Skeletal muscle tissue (tissue), 5 donors: ENCODE data around the gene TLR3. TPM values are rescaled to one million over a fixed set of nuclear protein-coding genes. Genes with fewer than 3 reads are reported as not detected.

Experiments
- H3K27ac ChIP-seq: one replicate; pipeline ENCODE4 v1.7.0; 2013; ENCODE audit warnings: mild to moderate bottlenecking, low read depth, low read length, inconsistent platforms
- H3K27me3 ChIP-seq, 3 donors: one replicate each; pipeline ENCODE4 v1.7.0; 2013; ENCODE audit warnings: low read length in 3 of 3; ENCODE audit not compliant: control insufficient read depth in 3 of 3, insufficient read depth in 3 of 3
- H3K36me3 ChIP-seq, 3 donors: one replicate each; pipeline ENCODE4 v1.7.0; 2013; ENCODE audit warnings: low read length in 3 of 3; ENCODE audit not compliant: control insufficient read depth in 3 of 3, insufficient read depth in 3 of 3
- H3K4me1 ChIP-seq, 3 donors: one replicate each; pipeline ENCODE4 v1.7.0; 2013; ENCODE audit warnings: low read length in 3 of 3, mild to moderate bottlenecking in 3 of 3; ENCODE audit not compliant: control insufficient read depth in 3 of 3, insufficient read depth in 3 of 3
- H3K4me3 ChIP-seq, 3 donors: one replicate each; pipeline ENCODE4 v1.7.0; 2013; ENCODE audit warnings: low read length in 3 of 3
- H3K9ac ChIP-seq, 3 donors: one replicate each; pipeline ENCODE4 v1.7.0; 2013; ENCODE audit warnings: low read length in 3 of 3, mild to moderate bottlenecking in 3 of 3, moderate library complexity in 2 of 3, low read depth in 1 of 3
- H3K9me3 ChIP-seq, 3 donors: one replicate each; pipeline ENCODE4 v1.7.0; 2013; ENCODE audit warnings: low read length in 3 of 3; ENCODE audit not compliant: control insufficient read depth in 3 of 3
- small RNA-seq: library from RNA; depleted of rRNA; stranded (forward); fragments of <200 nt; gene quantifications from one replicate; pipeline ENCODE3, GENCODE V24; 2014
- total RNA-seq: library from RNA; depleted of rRNA; stranded (reverse); fragments of >200 nt; gene quantifications from one replicate; pipeline ENCODE4 v1.2.3, GENCODE V29; 2014
- donor health status: Osteomylitis.

The TLR3 gene
- total RNA-seq, 1 donor from 2014 or later, result 1.0 TPM

DNA sequence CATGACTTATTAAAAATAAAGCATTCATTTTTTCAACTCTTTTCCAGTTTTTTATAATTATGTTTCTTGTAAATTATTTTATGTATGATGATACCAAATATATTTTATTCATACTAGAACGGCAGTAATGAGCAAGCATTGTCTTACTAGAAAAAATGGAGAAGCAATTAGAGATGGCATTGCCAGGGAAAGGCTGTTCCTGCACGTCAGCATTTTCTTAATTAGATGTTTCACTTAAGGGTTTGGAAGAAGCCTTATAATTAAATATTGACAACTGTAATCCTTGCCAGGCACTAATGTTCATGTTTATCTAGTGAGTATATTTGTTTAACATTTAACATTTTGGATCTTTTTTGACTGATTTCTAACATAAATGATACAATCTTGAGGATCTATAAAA lies 52.1 kb downstream of the TLR3 start:
- Histone ChIP-seq H3K9me3 (no peaks in the 10 kb centered on the region), H3K27ac (no peak overlapping the region), H3K4me1 (no peaks in the 10 kb centered on the region), H3K4me3 (no peak overlapping the region), H3K9ac (no peak overlapping the region), H3K27me3 (peaks cover 0 to 3% (median 2%) of the 10 kb centered on the region in 3 donors), H3K36me3 (no peaks in the 10 kb centered on the region)

DNA sequence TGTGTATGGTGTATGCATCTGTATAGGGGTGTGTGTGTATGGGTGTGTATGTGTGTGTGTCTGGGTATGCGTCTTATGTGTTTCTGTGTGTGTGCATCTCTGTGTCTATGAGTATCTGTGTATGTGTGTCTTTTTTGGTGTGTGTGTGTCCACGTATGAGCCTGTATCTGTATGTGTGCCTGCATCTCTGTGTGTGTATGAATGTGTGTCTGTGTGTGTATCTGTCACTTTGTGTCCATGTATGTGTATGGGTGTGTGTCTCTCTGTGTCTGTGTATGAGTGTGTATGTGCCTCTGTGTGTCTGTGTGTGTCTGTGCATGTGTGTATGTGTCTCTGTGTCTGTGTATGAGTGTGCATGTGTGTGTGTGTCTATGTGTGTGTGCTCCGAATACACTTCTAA lies 59.9 kb downstream of the TLR3 start:
- H3K9ac ChIP-seq, result no peak overlapping the region
- H3K27me3 ChIP-seq, result no peaks in the 10 kb centered on the region
- no peaks in the 10 kb centered on the region for H3K9me3 ChIP-seq
- no peaks in the 10 kb centered on the region for H3K4me1 ChIP-seq
- H3K4me3 ChIP-seq, result no peak overlapping the region
- no peak overlapping the region for H3K27ac ChIP-seq
- no peaks in the 10 kb centered on the region for H3K36me3 ChIP-seq

- H3K4me1 ChIP-seq, result no peaks in the 10 kb centered on the region
- no peak overlapping the region for H3K9ac ChIP-seq
- H3K9me3 ChIP-seq, result no peaks in the 10 kb centered on the region
- H3K27ac ChIP-seq, result no peak overlapping the region
- no peak overlapping the region for H3K4me3 ChIP-seq
- no peaks in the 10 kb centered on the region for H3K36me3 ChIP-seq
- H3K27me3 ChIP-seq, result no peaks in the 10 kb centered on the region
Observed at GRCh38 chr4:186131935-186132334, 63.0 kb downstream of the TLR3 start.

DNA sequence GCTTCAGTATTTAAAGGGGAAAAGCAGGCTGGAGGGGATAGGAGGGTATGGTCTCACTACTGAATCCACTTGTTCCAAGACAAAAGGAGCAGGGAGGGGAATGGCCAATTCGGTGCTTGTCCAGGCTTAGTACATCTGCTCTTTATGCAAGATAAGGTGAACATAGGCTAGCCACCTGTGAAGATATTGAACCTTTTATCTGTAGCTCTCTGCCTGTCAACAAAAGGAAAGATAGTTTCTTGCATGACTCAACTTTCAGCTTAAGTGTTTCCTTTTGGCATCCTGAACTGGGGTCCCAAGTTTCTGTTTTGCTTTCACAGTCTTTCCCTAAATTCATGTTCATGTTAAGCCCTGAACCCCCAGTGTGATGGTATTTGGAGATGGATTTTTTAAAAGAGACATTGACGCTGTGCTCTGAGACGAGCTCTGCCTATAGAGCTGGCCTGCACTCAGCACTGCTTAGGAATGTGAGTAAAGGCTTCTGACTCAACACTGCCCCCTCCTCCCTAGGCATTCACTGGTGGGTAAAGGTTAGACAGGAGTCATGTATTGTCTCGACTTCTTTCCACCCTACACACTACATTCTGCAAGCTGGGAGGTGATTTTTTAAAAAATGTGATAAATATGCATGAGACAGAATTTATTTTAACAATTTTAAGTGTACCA lies 63.8 kb downstream of the TLR3 start:
- Histone ChIP-seq H3K27me3 (no peaks in the 10 kb centered on the region), H3K4me1 (no peaks in the 10 kb centered on the region), H3K27ac (no peak overlapping the region), H3K4me3 (no peak overlapping the region), H3K9me3 (no peaks in the 10 kb centered on the region), H3K36me3 (no peaks in the 10 kb centered on the region), H3K9ac (no peak overlapping the region)

DNA sequence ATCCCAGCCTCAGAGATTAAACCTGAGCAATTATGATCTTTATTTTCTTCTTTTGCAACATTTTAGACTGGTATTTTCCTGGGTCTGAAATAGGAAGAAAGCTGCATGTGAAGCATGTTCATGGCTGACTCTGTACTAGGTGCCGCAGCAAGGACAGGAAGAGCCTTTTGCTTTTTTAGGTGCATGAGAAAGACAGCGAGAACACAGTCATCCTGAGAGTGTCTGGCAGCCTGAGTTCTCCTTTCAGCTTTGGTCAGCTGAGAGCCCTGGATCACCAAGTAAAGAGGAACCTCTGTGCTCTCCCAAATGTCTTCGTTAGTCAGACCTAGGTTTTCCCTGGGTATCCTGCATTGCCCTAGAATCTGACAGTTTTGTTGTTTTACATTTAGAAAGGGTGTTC lies 65.3 kb downstream of the TLR3 start:
- Histone ChIP-seq H3K9ac (no peak overlapping the region), H3K36me3 (no peaks in the 10 kb centered on the region), H3K9me3 (no peaks in the 10 kb centered on the region), H3K27ac (no peak overlapping the region), H3K4me3 (no peak overlapping the region), H3K4me1 (no peaks in the 10 kb centered on the region), H3K27me3 (no peaks in the 10 kb centered on the region)

DNA sequence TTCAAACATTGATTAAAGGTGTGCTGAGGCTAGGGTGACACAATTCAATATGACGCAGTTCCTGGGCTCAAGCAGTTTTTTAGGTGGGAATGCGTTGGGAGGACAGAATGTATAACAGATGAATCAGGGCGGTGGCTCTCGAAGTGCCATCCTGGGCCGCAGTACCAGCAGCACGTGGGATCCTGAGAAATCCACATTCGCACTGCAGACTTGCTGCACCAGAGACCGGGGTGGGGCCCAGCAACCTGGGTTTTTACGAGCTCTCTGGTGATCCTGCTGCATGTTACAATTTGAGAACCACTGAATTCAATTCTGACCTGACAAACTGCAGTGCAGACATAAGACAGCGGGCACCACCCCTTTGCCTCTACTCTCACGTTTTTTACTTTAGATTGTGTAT lies 65.9 kb downstream of the TLR3 start:
- Histone ChIP-seq H3K9ac (no peak overlapping the region), H3K36me3 (no peaks in the 10 kb centered on the region), H3K27ac (no peak overlapping the region), H3K4me1 (no peaks in the 10 kb centered on the region), H3K27me3 (no peaks in the 10 kb centered on the region), H3K4me3 (no peak overlapping the region), H3K9me3 (no peaks in the 10 kb centered on the region)

DNA sequence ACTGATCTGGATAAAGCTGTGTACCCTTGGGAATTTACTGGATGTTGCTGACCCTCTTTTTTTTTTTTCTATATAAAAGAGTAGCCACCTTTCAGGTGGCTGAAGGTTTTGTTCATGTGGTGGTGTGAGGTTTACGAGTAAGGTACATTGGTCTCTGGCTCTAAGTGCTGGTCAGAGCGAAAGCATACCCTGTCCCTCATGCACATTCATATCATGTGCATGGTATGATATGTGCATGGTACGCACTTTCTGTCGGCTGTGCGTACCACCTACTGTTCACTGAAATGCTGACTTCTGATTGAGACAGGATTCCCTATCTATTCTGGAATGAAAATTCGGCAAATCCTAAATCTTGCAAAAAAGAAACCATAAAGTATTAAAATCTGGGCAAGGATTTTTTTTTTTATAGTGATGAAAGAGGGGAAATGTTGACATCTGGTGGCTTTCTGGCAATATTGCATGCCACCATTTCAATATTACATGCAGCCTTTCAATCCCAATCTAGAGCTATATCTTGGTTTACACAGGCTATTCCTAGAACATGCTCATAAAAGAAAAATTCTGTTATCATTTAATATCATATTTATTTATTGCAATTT lies 68.3 kb downstream of the TLR3 start:
- H3K27ac ChIP-seq, result no peak overlapping the region
- no peak overlapping the region for H3K9ac ChIP-seq
- H3K4me1 ChIP-seq, result no peaks in the 10 kb centered on the region
- H3K4me3 ChIP-seq, result no peak overlapping the region
- H3K36me3 ChIP-seq, result no peaks in the 10 kb centered on the region
- no peaks in the 10 kb centered on the region for H3K9me3 ChIP-seq
- no peaks in the 10 kb centered on the region for H3K27me3 ChIP-seq

Small RNA genes within 50 kb of the gene (small RNA-seq; reads per million reads assigned to genes)
- gene RF00322 (not detected), gene RNU4-64P (not detected)

Other genes with a start within 250 kb of the TLR3 start
- 6.8 TPM for gene FAM149A, start 35.5 kb downstream of the TLR3 start, total RNA-seq
- 5.7 TPM for gene CYP4V2, start 122.4 kb downstream of the TLR3 start, total RNA-seq
- 0.52 TPM for gene KLKB1, start 158.4 kb downstream of the TLR3 start, total RNA-seq
- gene F11, start 197.0 kb downstream of the TLR3 start, total RNA-seq, result not detected